Hepatocyte (in vitro differentiated cells): Measurements from ENCODE around the gene LMLN. TPM values are rescaled to one million over a fixed set of nuclear protein-coding genes. Genes with fewer than 3 reads are reported as not detected.

Source experiments
- DNase-seq: peaks from one replicate; pipeline ENCODE4 v3.0.0-alpha.2; 2016; ENCODE audit warnings: low spot score
- H2AFZ ChIP-seq: fragments of 200-600 bp; sonication (generic); 2 replicates; pipeline ENCODE4 v1.6.0; 2016; ENCODE audit warnings: antibody characterized with exemption, mild to moderate bottlenecking
- H3K27ac ChIP-seq: fragments of 200-600 bp; sonication (generic); 2 replicates; pipeline ENCODE4 v1.5.1; 2016; ENCODE audit warnings: mild to moderate bottlenecking
- H3K27me3 ChIP-seq: fragments of 200-600 bp; sonication (generic); 2 replicates; pipeline ENCODE4 v1.6.1; 2016
- H3K36me3 ChIP-seq: fragments of 200-600 bp; sonication (generic); replicated peaks from 2 replicates; pipeline ENCODE4 v1.5.1; 2016; ENCODE audit warnings: low read depth; ENCODE audit not compliant: insufficient read depth
- H3K4me1 ChIP-seq: fragments of 200-600 bp; sonication (generic); 2 replicates; pipeline ENCODE4 v1.5.1; 2016; ENCODE audit warnings: mild to moderate bottlenecking, moderate library complexity; ENCODE audit not compliant: insufficient read depth
- H3K4me2 ChIP-seq: fragments of 200-600 bp; sonication (generic); 2 replicates; pipeline ENCODE4 v1.6.0; 2016
- H3K4me3 ChIP-seq: fragments of 200-600 bp; sonication (generic); 2 replicates; pipeline ENCODE4 v1.5.1; 2016; ENCODE audit warnings: mild to moderate bottlenecking
- H3K79me2 ChIP-seq: fragments of 200-600 bp; sonication (generic); 2 replicates; pipeline ENCODE4 v1.6.0; 2017; ENCODE audit warnings: mild to moderate bottlenecking
- H3K9me2 ChIP-seq: fragments of 200-600 bp; sonication (generic); replicated peaks from 2 replicates; pipeline ENCODE4 v1.6.0; 2017; ENCODE audit warnings: mild to moderate bottlenecking; ENCODE audit not compliant: insufficient read depth
- H3K9me3 ChIP-seq: fragments of 200-600 bp; sonication (generic); 2 replicates; pipeline ENCODE4 v1.5.1; 2016; ENCODE audit warnings: low read depth, mild to moderate bottlenecking
- H4K20me1 ChIP-seq: fragments of 200-600 bp; sonication (generic); 2 replicates; pipeline ENCODE4 v1.6.0; 2016; ENCODE audit warnings: mild to moderate bottlenecking; ENCODE audit not compliant: insufficient read depth, poor library complexity, severe bottlenecking
- EZH2 ChIP-seq: fragments of 200-600 bp; sonication (generic); IDR thresholded peaks from 2 replicates; pipeline ENCODE4 v1.6.1; 2016; ENCODE audit warnings: antibody characterized with exemption, mild to moderate bottlenecking, borderline replicate concordance
- EZH2phosphoT487 ChIP-seq: fragments of 200-600 bp; sonication (generic); IDR thresholded peaks from one replicate; pipeline ENCODE4 v1.6.1; 2018; ENCODE audit warnings: antibody characterized with exemption, mild to moderate bottlenecking, low read depth, moderate library complexity; ENCODE audit not compliant: unreplicated experiment, severe bottlenecking
- WGBS: methylation state at CpG from one replicate; pipeline ENCODE4 v1.1.6; 2016; ENCODE audit warnings: low lambda C conversion rate; ENCODE audit errors: missing lambda C conversion rate; 5-methylcytosine and 5-hydroxymethylcytosine counted together
- polyA plus RNA-seq: library from polyadenylated mRNA; unstranded; fragments of >200 nt; fragmentation: Nextera tagmentation; extraction: Ambion mirVana; gene quantifications from 2 replicates; pipeline ENCODE4 v1.2.1, GENCODE V29; 2016
- total RNA-seq: library from RNA; depleted of rRNA; stranded (reverse); fragments of >200 nt; gene quantifications from 2 replicates; pipeline ENCODE4 v1.2.3, GENCODE V29; 2014
- TF ChIP-seq, protein P1 (sequence below): fragments of 200-600 bp; sonication (generic); IDR thresholded peaks from 2 replicates; pipeline ENCODE4 v1.5.1; 2016; ENCODE audit warnings: antibody characterized with exemption, mild to moderate bottlenecking; ENCODE audit not compliant: poor library complexity

The LMLN gene
- total and polyA plus RNA-seq, 2 experiments from 2014 or later = 1.4 to 2.6 TPM

DNA sequence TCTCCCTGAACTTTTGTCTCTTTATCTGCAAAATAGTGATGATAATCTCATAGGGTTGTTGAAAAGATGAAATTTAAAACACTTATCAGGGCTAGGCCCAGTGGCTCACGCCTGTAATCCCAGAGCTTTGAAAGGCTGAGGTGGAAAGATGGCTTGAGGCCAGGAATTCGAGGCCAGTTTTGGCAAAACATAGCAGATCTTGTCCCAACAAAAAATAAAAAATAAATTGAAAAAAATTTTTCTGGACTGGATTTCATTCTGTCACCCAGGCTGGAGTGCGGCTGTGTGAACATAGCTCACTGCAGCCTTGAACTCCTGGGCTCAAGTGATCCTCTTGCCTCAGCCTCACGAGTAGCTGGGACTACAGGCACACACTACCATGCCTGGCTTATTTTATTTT lies 29.6 kb downstream of the LMLN start:
- Histone ChIP-seq H3K27ac (no peak overlapping the region), H3K4me3 (no peak overlapping the region), H2AFZ (no peak overlapping the region), H3K4me2 (no peak overlapping the region), H3K9me2 (no peaks in the 10 kb centered on the region), H4K20me1 (no peaks in the 10 kb centered on the region), H3K4me1 (no peaks in the 10 kb centered on the region), H3K27me3 (no peaks in the 10 kb centered on the region), H3K9me3 (no peaks in the 10 kb centered on the region), H3K79me2 (no peaks in the 10 kb centered on the region), H3K36me3 (no peaks in the 10 kb centered on the region)
- TF ChIP-seq EZH2 (no peak), EZH2phosphoT487 (no peak)
- TF ChIP-seq, protein P1, sequence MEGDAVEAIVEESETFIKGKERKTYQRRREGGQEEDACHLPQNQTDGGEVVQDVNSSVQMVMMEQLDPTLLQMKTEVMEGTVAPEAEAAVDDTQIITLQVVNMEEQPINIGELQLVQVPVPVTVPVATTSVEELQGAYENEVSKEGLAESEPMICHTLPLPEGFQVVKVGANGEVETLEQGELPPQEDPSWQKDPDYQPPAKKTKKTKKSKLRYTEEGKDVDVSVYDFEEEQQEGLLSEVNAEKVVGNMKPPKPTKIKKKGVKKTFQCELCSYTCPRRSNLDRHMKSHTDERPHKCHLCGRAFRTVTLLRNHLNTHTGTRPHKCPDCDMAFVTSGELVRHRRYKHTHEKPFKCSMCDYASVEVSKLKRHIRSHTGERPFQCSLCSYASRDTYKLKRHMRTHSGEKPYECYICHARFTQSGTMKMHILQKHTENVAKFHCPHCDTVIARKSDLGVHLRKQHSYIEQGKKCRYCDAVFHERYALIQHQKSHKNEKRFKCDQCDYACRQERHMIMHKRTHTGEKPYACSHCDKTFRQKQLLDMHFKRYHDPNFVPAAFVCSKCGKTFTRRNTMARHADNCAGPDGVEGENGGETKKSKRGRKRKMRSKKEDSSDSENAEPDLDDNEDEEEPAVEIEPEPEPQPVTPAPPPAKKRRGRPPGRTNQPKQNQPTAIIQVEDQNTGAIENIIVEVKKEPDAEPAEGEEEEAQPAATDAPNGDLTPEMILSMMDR = no peak
- no peak for DNase-seq
- WGBS = 93% methylated on average over 4 of the region's 4 CpGs

DNA sequence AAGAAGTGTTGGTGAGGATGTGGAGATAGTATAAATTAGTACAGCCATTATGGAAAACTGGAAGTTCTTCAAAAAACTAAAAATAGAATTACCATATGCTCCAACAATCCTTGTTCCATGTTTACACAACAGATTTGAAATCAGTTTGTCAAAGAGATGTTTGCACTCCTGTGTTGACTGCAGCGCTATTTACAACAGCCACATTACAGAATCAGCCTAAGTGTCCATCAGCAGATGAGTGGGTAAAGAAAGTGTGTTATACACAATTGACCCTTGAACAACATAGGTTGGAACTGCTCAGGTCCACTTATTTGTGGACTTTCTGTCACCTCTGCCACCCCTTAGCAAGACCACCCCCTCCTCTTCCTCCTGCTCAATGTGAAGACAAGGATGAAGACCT lies 34.7 kb downstream of the LMLN start:
- Histone ChIP-seq H3K27ac (no peak overlapping the region), H3K9me2 (no peaks in the 10 kb centered on the region), H3K4me1 (no peaks in the 10 kb centered on the region), H2AFZ (no peak overlapping the region), H3K36me3 (no peaks in the 10 kb centered on the region), H3K9me3 (no peaks in the 10 kb centered on the region), H3K79me2 (no peaks in the 10 kb centered on the region), H3K4me2 (no peak overlapping the region), H4K20me1 (no peaks in the 10 kb centered on the region), H3K27me3 (no peaks in the 10 kb centered on the region), H3K4me3 (no peak overlapping the region)
- TF ChIP-seq EZH2phosphoT487 = no peak
- TF ChIP-seq, protein P1 = no peak
- TF ChIP-seq EZH2 = no peak
- WGBS = 92% methylated on average over 1 of the region's 1 CpG
- DNase-seq = no peak

DNA sequence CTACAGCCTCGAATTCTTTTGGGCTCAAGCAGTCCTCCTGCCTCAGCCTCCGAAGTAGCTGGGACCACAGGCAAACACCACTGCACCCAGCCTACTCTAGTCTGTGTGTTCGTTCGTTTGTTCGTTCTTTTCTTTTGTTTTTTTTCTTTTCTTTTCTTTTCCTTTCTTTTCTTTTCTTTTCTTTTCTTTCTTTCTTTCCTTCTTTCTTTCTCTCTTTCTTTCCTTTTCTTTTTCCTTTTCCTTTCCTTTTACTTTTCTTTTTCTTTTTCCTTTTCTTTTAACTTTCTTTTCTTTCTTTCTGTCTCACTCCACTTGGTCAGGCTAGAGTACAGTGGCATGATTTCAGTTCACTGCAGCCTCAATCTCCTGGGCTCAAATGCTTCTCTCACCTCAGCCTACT lies 36.8 kb downstream of the LMLN start:
- H4K20me1 ChIP-seq = no peaks in the 10 kb centered on the region
- TF ChIP-seq EZH2 (no peak), EZH2phosphoT487 (no peak)
- TF ChIP-seq, protein P1 = no peak
- no peaks in the 10 kb centered on the region for H3K9me2 ChIP-seq
- H3K4me1 ChIP-seq = no peaks in the 10 kb centered on the region
- H3K4me2 ChIP-seq = no peak overlapping the region
- H3K27ac ChIP-seq = no peak overlapping the region
- H3K27me3 ChIP-seq = no peaks in the 10 kb centered on the region
- H3K79me2 ChIP-seq = no peaks in the 10 kb centered on the region
- no peaks in the 10 kb centered on the region for H3K36me3 ChIP-seq
- H3K4me3 ChIP-seq = no peak overlapping the region
- H2AFZ ChIP-seq = no peak overlapping the region
- no peak for DNase-seq
- 89% methylated on average over 5 of the region's 5 CpGs for WGBS
- no peaks in the 10 kb centered on the region for H3K9me3 ChIP-seq

DNA sequence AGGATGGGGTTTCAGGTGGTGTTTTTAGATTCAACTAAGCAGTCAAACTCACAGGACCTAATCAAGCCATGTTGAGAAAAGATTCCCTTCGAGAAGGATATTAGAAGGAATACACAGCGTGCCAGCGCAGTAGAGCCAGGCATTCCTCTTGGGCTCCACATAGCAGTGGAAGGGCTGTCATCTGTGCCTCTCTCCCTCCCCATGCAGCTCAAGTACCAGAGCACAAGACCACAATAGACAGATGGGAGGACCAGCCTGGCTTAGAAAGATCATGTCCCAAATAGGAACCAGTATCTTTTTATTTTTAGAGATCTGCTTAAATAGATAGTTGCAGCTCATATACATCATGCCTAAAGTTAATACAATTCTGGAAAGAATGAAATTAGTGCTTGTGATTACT lies 37.9 kb downstream of the LMLN start:
- H4K20me1 ChIP-seq = no peaks in the 10 kb centered on the region
- DNase-seq = no peak
- TF ChIP-seq EZH2 = no peak
- TF ChIP-seq EZH2phosphoT487 = no peak
- TF ChIP-seq, protein P1 = no peak
- no peak overlapping the region for H3K4me2 ChIP-seq
- whole genome bisulfite sequencing = 94% methylated on average over 3 of the region's 3 CpGs
- no peak overlapping the region for H3K4me3 ChIP-seq
- H3K27me3 ChIP-seq = no peaks in the 10 kb centered on the region
- H3K79me2 ChIP-seq = no peaks in the 10 kb centered on the region
- no peaks in the 10 kb centered on the region for H3K4me1 ChIP-seq
- H3K27ac ChIP-seq = no peak overlapping the region
- no peak overlapping the region for H2AFZ ChIP-seq
- H3K9me3 ChIP-seq = no peaks in the 10 kb centered on the region
- H3K9me2 ChIP-seq = no peaks in the 10 kb centered on the region
- no peaks in the 10 kb centered on the region for H3K36me3 ChIP-seq
